Spleen (tissue), 11 donors: Measurements from ENCODE around the gene SNX32. TPM values are rescaled to one million over a fixed set of nuclear protein-coding genes. Genes with fewer than 3 reads are reported as not detected.
A peak's percentile ranks its signal among the peaks of the same experiment; 100 is the strongest.

Source experiments
- DNase-seq: peaks from one replicate; pipeline ENCODE4 v3.0.0-alpha.2; 2020
- H3K27ac ChIP-seq, 8 donors: fragments of 200-600 bp; sonication (generic) in 7 of 8; 1 replicate in 4 of 8; 2 replicates in 4 of 8; pipeline versions ENCODE4 v1.5.0 to v1.8.0; 2016 to 2021; ENCODE audit warnings: inconsistent platforms in 4 of 8, mild to moderate bottlenecking in 4 of 8, moderate library complexity in 1 of 8
- H3K27me3 ChIP-seq, 7 donors: fragments of 200-600 bp; sonication (generic) in 6 of 7; replicated peaks in 1 of 7; 1 replicate in 4 of 7; 2 replicates in 3 of 7; pipeline versions ENCODE4 v1.5.0 to v1.8.0; 2016 to 2021; ENCODE audit warnings: inconsistent platforms in 3 of 7, mild to moderate bottlenecking in 1 of 7
- H3K36me3 ChIP-seq, 6 donors: fragments of 200-600 bp; sonication (generic) in 5 of 6; 1 replicate in 4 of 6; 2 replicates in 2 of 6; pipeline versions ENCODE4 v1.5.0 to v1.8.0; 2016 to 2021; ENCODE audit warnings: inconsistent platforms in 2 of 6
- H3K4me1 ChIP-seq, 6 donors: fragments of 200-600 bp; sonication (generic) in 5 of 6; 1 replicate in 3 of 6; 2 replicates in 3 of 6; pipeline versions ENCODE4 v1.5.0 to v1.8.0; 2016 to 2021; ENCODE audit warnings: inconsistent platforms in 3 of 6
- H3K4me3 ChIP-seq, 8 donors: fragments of 200-600 bp; sonication (generic) in 7 of 8; 1 replicate in 4 of 8; 2 replicates in 4 of 8; pipeline versions ENCODE4 v1.5.0 to v1.8.0; 2016 to 2021; ENCODE audit warnings: inconsistent platforms in 4 of 8, mild to moderate bottlenecking in 4 of 8, moderate library complexity in 2 of 8
- H3K9me3 ChIP-seq, 8 donors: fragments of 200-600 bp; sonication (generic) in 7 of 8; 1 replicate in 4 of 8; 2 replicates in 4 of 8; pipeline versions ENCODE4 v1.5.0 to v1.8.0; 2016 to 2021; ENCODE audit warnings: inconsistent platforms in 4 of 8
- CTCF ChIP-seq, 11 experiments: fragments of 200-600 bp in 7 of 11; fragments of 450-650 bp in 4 of 11; sonication (generic) in 4 of 11; IDR thresholded peaks in 8 of 11; conservative IDR thresholded peaks in 3 of 11; 1 replicate in 7 of 11; 2 replicates in 4 of 11; pipeline versions ENCODE4 v1.4.0 to v1.8.0; 2016 to 2021; ENCODE audit warnings: antibody characterized with exemption in 11 of 11, inconsistent platforms in 4 of 11, mild to moderate bottlenecking in 1 of 11
- POLR2A ChIP-seq, 3 donors: fragments of 450-650 bp; IDR thresholded peaks; one replicate each; pipeline ENCODE4 v1.5.1; 2017; ENCODE audit warnings: antibody characterized with exemption in 3 of 3, mild to moderate bottlenecking in 1 of 3
- POLR2AphosphoS5 ChIP-seq, 3 donors: sonication (generic); formaldehyde crosslinking; IDR thresholded peaks; one replicate each; pipeline ENCODE4 v1.5.1; 2017; ENCODE audit warnings: antibody characterized with exemption in 3 of 3
- WGBS, 5 donors: extraction: QIAGEN DNeasy Blood & Tissue Kit in 3 of 5; methylation state at CpG; one replicate each; pipeline versions ENCODE4 v1.1.5 to v1.1.7; 2013 to 2018; 5-methylcytosine and 5-hydroxymethylcytosine counted together
- intact Hi-C: fragments of 100-400 bp; cut with DNase I; formaldehyde crosslinking; loops from one replicate; pipeline ENCODE4 v1.15.0; 2023; ENCODE audit warnings: low total_unique reads
- polyA plus RNA-seq, 3 donors: library from polyadenylated mRNA; stranded (reverse); fragments of 200-250 nt; gene quantifications; one replicate each; pipeline ENCODE4 v1.2.1, GENCODE V29; 2013
- total RNA-seq, 7 donors: library from RNA; depleted of rRNA in 3 of 7; stranded (reverse); fragments of >200 nt in 3 of 7; fragmentation: NEBNext Ultra II Directional in 4 of 7; extraction: Animal tissue kit (Norgen Biotek cat#: 25700) in 4 of 7; gene quantifications; one replicate each; pipeline versions ENCODE4 v1.1.0 to v1.2.1, GENCODE V29; 2016 to 2021
- donor health status: healthy with polysubstance abuse.
- donor health status: DM: no; HTN: no; CAD: no; lungs with moderate emphysema.
- donor health status: DM: no; HTN: no; CAD: no.
- donor health status: Bipolar disorder and iron deficiency.
- donor health status: healthy.
- donor health status: DM: no; HTN: no; CAD: no.
- donor health status: DM: yes; HTN: yes; CAD: no.

SNX32 gene
- total and polyA plus RNA-seq, 10 donors = 0.22 to 1.5 (median 0.83) TPM; not detected in 2

- Histone ChIP-seq H3K9me3 (no peaks in the 10 kb centered on the region), H3K4me1 (peaks cover 11 to 43% (median 27%) of the 10 kb centered on the region in 6 donors), H3K27me3 (peaks cover 0 to 30% (median 13%) of the 10 kb centered on the region in 7 donors), H3K27ac (peak overlapping the region in 6 of 8 donors; percentile 39 to 83 (median 67)), H3K36me3 (no peaks in the 10 kb centered on the region), H3K4me3 (peak overlapping the region; percentile 38 to 70 (median 56))
- TF ChIP-seq POLR2AphosphoS5 (IDR thresholded peaks at IDR 0.05) = peak; percentile 51 to 85 (median 57)
- TF ChIP-seq POLR2A (IDR thresholded peaks at IDR 0.05) = no peak
- WGBS, 5 donors = 3 to 7% (median 4%) methylated on average over 37 to 78 of the region's 78 CpGs
- intact Hi-C loops = no loop called here
- peak; percentile 92 for DNase-seq
Observed at GRCh38 chr11:65899356-65900124, 65.8 kb downstream of the SNX32 start.

- peaks cover 0 to 30% (median 13%) of the 10 kb centered on the region in 7 donors for H3K27me3 ChIP-seq
- DNase-seq = peak; percentile 96
- H3K4me1 ChIP-seq = peaks cover 10 to 39% (median 25%) of the 10 kb centered on the region in 6 donors
- H3K9me3 ChIP-seq = no peaks in the 10 kb centered on the region
- intact Hi-C loops = no loop called here
- 2 to 3% (median 3%) methylated on average over 41 to 80 of the region's 80 CpGs for WGBS, 5 donors
- peak within 1 kb of the TSS; percentile 38 to 70 (median 56) for H3K4me3 ChIP-seq
- TF ChIP-seq CTCF (IDR thresholded peaks at IDR 0.05 in 8 of 11, conservative IDR thresholded peaks at IDR 0.05 in 3 of 11) (no peak), POLR2AphosphoS5 (IDR thresholded peaks at IDR 0.05) (peak; percentile 62 to 86 (median 74)), POLR2A (IDR thresholded peaks at IDR 0.05) (no peak)
- peak within 1 kb of the TSS in 6 of 8 donors; percentile 39 to 83 (median 67) for H3K27ac ChIP-seq
- H3K36me3 ChIP-seq = no peaks in the 10 kb centered on the region
Observed at GRCh38 chr11:65900125-65900898, 66.5 kb downstream of the SNX32 start, which contains the start of gene FOSL1. TSS of gene FOSL1 (minus strand) at chr11:65900388. CDS start at chr11:65900339, 49 bp downstream.

- peaks cover 10 to 39% (median 25%) of the 10 kb centered on the region in 6 donors for H3K4me1 ChIP-seq
- H3K27ac ChIP-seq = peak overlapping the region in 6 of 8 donors; percentile 39 to 83 (median 67)
- H3K9me3 ChIP-seq = no peaks in the 10 kb centered on the region
- DNase-seq = no peak
- peaks cover 0 to 30% (median 13%) of the 10 kb centered on the region in 7 donors for H3K27me3 ChIP-seq
- peak overlapping the region in 5 of 8 donors; percentile 45 to 70 (median 57) for H3K4me3 ChIP-seq
- intact Hi-C loops = no loop called here
- H3K36me3 ChIP-seq = no peaks in the 10 kb centered on the region
- no peak for TF ChIP-seq POLR2A (IDR thresholded peaks at IDR 0.05)
- TF ChIP-seq CTCF (IDR thresholded peaks at IDR 0.05 in 8 of 11, conservative IDR thresholded peaks at IDR 0.05 in 3 of 11) = no peak
- no peak for TF ChIP-seq POLR2AphosphoS5 (IDR thresholded peaks at IDR 0.05)
- WGBS, 5 donors = 78 to 89% (median 84%) methylated on average over 11 of the region's 11 CpGs
Observed at GRCh38 chr11:65900899-65901180, 67.1 kb downstream of the SNX32 start.

GRCh38 chr11:65903068-65903481 is 69.3 kb downstream of the SNX32 start:
- Histone ChIP-seq H3K27me3 (peaks cover 0 to 33% (median 13%) of the 10 kb centered on the region in 7 donors), H3K4me1 (peaks cover 10 to 39% (median 25%) of the 10 kb centered on the region in 6 donors), H3K36me3 (no peaks in the 10 kb centered on the region), H3K4me3 (no peak overlapping the region), H3K9me3 (no peaks in the 10 kb centered on the region), H3K27ac (no peak overlapping the region)
- WGBS, 5 donors = 16 to 32% (median 22%) methylated on average over 4 to 5 of the region's 5 CpGs
- intact Hi-C loops = no loop called here
- no peak for DNase-seq
- TF ChIP-seq POLR2A (IDR thresholded peaks at IDR 0.05) = no peak
- TF ChIP-seq POLR2AphosphoS5 (IDR thresholded peaks at IDR 0.05) = no peak
- no peak for TF ChIP-seq CTCF (IDR thresholded peaks at IDR 0.05 in 8 of 11, conservative IDR thresholded peaks at IDR 0.05 in 3 of 11)

Other genes starting within 250 kb of the SNX32 start
- gene KCNK7, start 238.2 kb upstream of the SNX32 start, total RNA-seq = 1 to 10 TPM in 4 of 7 donors, under 1 TPM in 3; 0.63 to 3.2 (median 1.1) TPM
- gene KCNK7, start 238.2 kb upstream of the SNX32 start, polyA plus RNA-seq = 1 to 10 TPM; 1.9 to 6.2 (median 2.9) TPM
- 100 to 1,000 TPM in 3 of 7 donors, 10 to 100 TPM in 4; 93.5 to 158 (median 99.9) TPM for gene MAP3K11, start 219.7 kb upstream of the SNX32 start, total RNA-seq
- gene MAP3K11, start 219.7 kb upstream of the SNX32 start, polyA plus RNA-seq = 100 to 1,000 TPM in 1 of 3 donors, 10 to 100 TPM in 2; 29.4 to 109 (median 97.7) TPM
- gene PCNX3, start 218.2 kb upstream of the SNX32 start, total RNA-seq = 10 to 100 TPM; 38.6 to 51.3 (median 47.4) TPM
- gene PCNX3, start 218.2 kb upstream of the SNX32 start, polyA plus RNA-seq = 10 to 100 TPM in 2 of 3 donors, 1 to 10 TPM in 1; 9.2 to 24.9 (median 17.7) TPM
- 100 to 1,000 TPM; 167 to 308 (median 255) TPM for gene SIPA1, start 195.9 kb upstream of the SNX32 start, total RNA-seq
- gene SIPA1, start 195.9 kb upstream of the SNX32 start, polyA plus RNA-seq = 100 to 1,000 TPM; 269 to 423 (median 327) TPM
- gene RELA, start 171.0 kb upstream of the SNX32 start, total RNA-seq = 100 to 1,000 TPM in 1 of 7 donors, 10 to 100 TPM in 6; 68.2 to 115 (median 85.3) TPM
- 10 to 100 TPM; 25.8 to 43.0 (median 25.9) TPM for gene RELA, start 171.0 kb upstream of the SNX32 start, polyA plus RNA-seq
- 10 to 100 TPM; 55.0 to 85.8 (median 63.6) TPM for gene KAT5, start 121.7 kb upstream of the SNX32 start, total RNA-seq
- 100 to 1,000 TPM in 1 of 3 donors, 10 to 100 TPM in 2; 55.3 to 103 (median 72.4) TPM for gene KAT5, start 121.7 kb upstream of the SNX32 start, polyA plus RNA-seq
- 100 to 1,000 TPM in 2 of 7 donors, 10 to 100 TPM in 5; 51.0 to 141 (median 54.4) TPM for gene RNASEH2C, start 113.2 kb upstream of the SNX32 start, total RNA-seq
- 100 to 1,000 TPM in 2 of 3 donors, 10 to 100 TPM in 1; 56.3 to 124 (median 112) TPM for gene RNASEH2C, start 113.2 kb upstream of the SNX32 start, polyA plus RNA-seq
- gene AP5B1, start 53.0 kb upstream of the SNX32 start, total RNA-seq = 10 to 100 TPM; 28.9 to 58.9 (median 33.1) TPM
- gene AP5B1, start 53.0 kb upstream of the SNX32 start, polyA plus RNA-seq = 10 to 100 TPM in 1 of 3 donors, 1 to 10 TPM in 2; 2.8 to 12.6 (median 3.3) TPM
- under 1 TPM in 2 of 7 donors, not detected in 5; 0.14 to 0.47 TPM for gene OVOL1, start 46.9 kb upstream of the SNX32 start, total RNA-seq
- gene OVOL1, start 46.9 kb upstream of the SNX32 start, polyA plus RNA-seq = under 1 TPM in 2 of 3 donors, not detected in 1; 0.03 to 0.06 TPM
- gene CFL1, start 24.2 kb downstream of the SNX32 start, total RNA-seq = 1,000 to 10,000 TPM in 2 of 7 donors, 100 to 1,000 TPM in 5; 666 to 1,219 (median 868) TPM
- 100 to 1,000 TPM; 562 to 869 (median 862) TPM for gene CFL1, start 24.2 kb downstream of the SNX32 start, polyA plus RNA-seq
- 10 to 100 TPM; 54.8 to 77.3 (median 65.5) TPM for gene MUS81, start 26.5 kb downstream of the SNX32 start, total RNA-seq
- 10 to 100 TPM; 71.2 to 93.5 (median 89.5) TPM for gene MUS81, start 26.5 kb downstream of the SNX32 start, polyA plus RNA-seq
- 10 to 100 TPM; 21.0 to 53.5 (median 38.4) TPM for gene EFEMP2, start 38.8 kb downstream of the SNX32 start, total RNA-seq
- 10 to 100 TPM; 22.5 to 39.1 (median 31.4) TPM for gene EFEMP2, start 38.8 kb downstream of the SNX32 start, polyA plus RNA-seq
- gene CTSW, start 45.9 kb downstream of the SNX32 start, total RNA-seq = 10 to 100 TPM; 18.8 to 38.2 (median 29.5) TPM
- 10 to 100 TPM in 2 of 3 donors, 1 to 10 TPM in 1; 5.6 to 13.2 (median 10.8) TPM for gene CTSW, start 45.9 kb downstream of the SNX32 start, polyA plus RNA-seq
- gene FIBP, start 54.5 kb downstream of the SNX32 start, total RNA-seq = 10 to 100 TPM; 52.3 to 79.0 (median 64.9) TPM
- 10 to 100 TPM; 61.9 to 66.3 (median 62.3) TPM for gene FIBP, start 54.5 kb downstream of the SNX32 start, polyA plus RNA-seq
- gene CCDC85B, start 56.7 kb downstream of the SNX32 start, total RNA-seq = 10 to 100 TPM; 38.7 to 61.7 (median 44.4) TPM
- gene CCDC85B, start 56.7 kb downstream of the SNX32 start, polyA plus RNA-seq = 100 to 1,000 TPM in 1 of 3 donors, 10 to 100 TPM in 2; 53.9 to 131 (median 96.2) TPM
- gene FOSL1, start 66.4 kb downstream of the SNX32 start, total RNA-seq = 1 to 10 TPM in 6 of 7 donors, under 1 TPM in 1; 0.42 to 5.4 (median 1.6) TPM
- 1 to 10 TPM in 2 of 3 donors, under 1 TPM in 1; 0.59 to 1.2 (median 1.2) TPM for gene FOSL1, start 66.4 kb downstream of the SNX32 start, polyA plus RNA-seq
- 10 to 100 TPM; 22.0 to 40.9 (median 31.7) TPM for gene C11orf68, start 85.1 kb downstream of the SNX32 start, total RNA-seq
- gene C11orf68, start 85.1 kb downstream of the SNX32 start, polyA plus RNA-seq = 10 to 100 TPM; 34.3 to 44.9 (median 36.7) TPM
- 10 to 100 TPM; 58.3 to 84.2 (median 69.6) TPM for gene DRAP1, start 85.5 kb downstream of the SNX32 start, total RNA-seq
- gene DRAP1, start 85.5 kb downstream of the SNX32 start, polyA plus RNA-seq = 100 to 1,000 TPM; 116 to 123 (median 122) TPM
- under 1 TPM in 1 of 7 donors, not detected in 6; 0.24 TPM for gene TSGA10IP, start 111.5 kb downstream of the SNX32 start, total RNA-seq
- under 1 TPM; 0.06 to 0.24 (median 0.14) TPM for gene TSGA10IP, start 111.5 kb downstream of the SNX32 start, polyA plus RNA-seq
- 10 to 100 TPM; 26.6 to 64.7 (median 54.9) TPM for gene SART1, start 127.8 kb downstream of the SNX32 start, total RNA-seq
- 100 to 1,000 TPM in 2 of 3 donors, 10 to 100 TPM in 1; 80.3 to 117 (median 109) TPM for gene SART1, start 127.8 kb downstream of the SNX32 start, polyA plus RNA-seq
- gene EIF1AD, start 168.2 kb downstream of the SNX32 start, total RNA-seq = 10 to 100 TPM; 24.5 to 39.2 (median 35.5) TPM
- gene EIF1AD, start 168.2 kb downstream of the SNX32 start, polyA plus RNA-seq = 10 to 100 TPM; 14.3 to 22.0 (median 15.4) TPM
- 100 to 1,000 TPM in 3 of 7 donors, 10 to 100 TPM in 4; 50.5 to 139 (median 92.9) TPM for gene BANF1, start 168.5 kb downstream of the SNX32 start, total RNA-seq
- gene BANF1, start 168.5 kb downstream of the SNX32 start, polyA plus RNA-seq = 100 to 1,000 TPM; 151 to 219 (median 196) TPM
- not detected for gene CST6, start 178.0 kb downstream of the SNX32 start, total RNA-seq
- gene CST6, start 178.0 kb downstream of the SNX32 start, polyA plus RNA-seq = 1 to 10 TPM in 1 of 3 donors, under 1 TPM in 2; 0.76 to 1.4 (median 0.93) TPM
- gene CATSPER1, start 192.5 kb downstream of the SNX32 start, total RNA-seq = 1 to 10 TPM in 3 of 7 donors, under 1 TPM in 2, not detected in 2; 0.70 to 1.2 (median 1.1) TPM
- under 1 TPM; 0.30 to 0.51 (median 0.50) TPM for gene CATSPER1, start 192.5 kb downstream of the SNX32 start, polyA plus RNA-seq
- not detected for gene GAL3ST3, start 215.2 kb downstream of the SNX32 start, total RNA-seq
- under 1 TPM; 0.03 to 0.04 (median 0.03) TPM for gene GAL3ST3, start 215.2 kb downstream of the SNX32 start, polyA plus RNA-seq
- gene SF3B2, start 218.4 kb downstream of the SNX32 start, total RNA-seq = 100 to 1,000 TPM; 139 to 195 (median 164) TPM
- 100 to 1,000 TPM in 1 of 3 donors, 10 to 100 TPM in 2; 77.5 to 104 (median 89.9) TPM for gene SF3B2, start 218.4 kb downstream of the SNX32 start, polyA plus RNA-seq
- gene PACS1, start 236.3 kb downstream of the SNX32 start, total RNA-seq = 100 to 1,000 TPM in 5 of 7 donors, 10 to 100 TPM in 2; 65.8 to 126 (median 110) TPM
- gene PACS1, start 236.3 kb downstream of the SNX32 start, polyA plus RNA-seq = 10 to 100 TPM; 20.6 to 35.1 (median 20.9) TPM